ENCODE results near the gene CAV2.

- TF ChIP-seq EZH2 (IDR thresholded peaks at IDR 0.05; ENCODE audit: low read depth) (no peak), CTCF (conservative IDR thresholded peaks at IDR 0.05) (no peak)
These were observed 38.6 kb downstream of the CAV2 start for GRCh38 chr7:116538138-116538537.
